ENCODE measurements around the gene MPST.

GRCh38 chr22:37065180-37065579 is 45.6 kb downstream of the MPST start:
- no peak for TF ChIP-seq POLR2A (IDR thresholded peaks at IDR 0.05)
- TF ChIP-seq CTCF (IDR thresholded peaks at IDR 0.05) = no peak

All from adrenal gland (tissue), 5 donors.